Spinal cord (tissue), 10 donors: Measurements from ENCODE around the gene PFKL. TPM values are rescaled to one million over a fixed set of nuclear protein-coding genes. Genes with fewer than 3 reads are reported as not detected.

ENCODE experiments used
- DNase-seq, 6 donors: peaks; one replicate each; pipeline versions ENCODE4 v3.0.0 to v3.0.0-alpha.2; 2013 to 2015; ENCODE audit warnings: low spot score in 6 of 6, low read depth in 4 of 6
- H3K27ac ChIP-seq: one replicate; pipeline ENCODE4 v1.5.1; 2013; ENCODE audit warnings: low read depth, low read length, control low read depth
- H3K27me3 ChIP-seq: one replicate; pipeline ENCODE4 v1.6.1; 2013; ENCODE audit warnings: low read length; ENCODE audit not compliant: control insufficient read depth, insufficient read depth
- H3K36me3 ChIP-seq: one replicate; pipeline ENCODE4 v1.6.1; 2013; ENCODE audit warnings: low read length; ENCODE audit not compliant: control insufficient read depth, insufficient read depth
- H3K4me1 ChIP-seq: one replicate; pipeline ENCODE4 v1.6.1; 2013; ENCODE audit warnings: low read length; ENCODE audit not compliant: control insufficient read depth, insufficient read depth
- H3K4me3 ChIP-seq: one replicate; pipeline ENCODE4 v1.5.1; 2013; ENCODE audit warnings: low read depth, low read length, control low read depth
- H3K9me3 ChIP-seq: one replicate; pipeline ENCODE4 v1.6.1; 2013; ENCODE audit warnings: low read length; ENCODE audit not compliant: control insufficient read depth, insufficient read depth
- WGBS: methylation state at CpG from one replicate; pipeline ENCODE4 v1.1.5; 2013; ENCODE audit warnings: missing lambda C conversion rate; ENCODE audit not compliant: insufficient coverage; 5-methylcytosine and 5-hydroxymethylcytosine counted together
- polyA plus RNA-seq, 2 donors: library from polyadenylated mRNA; unstranded; fragments of 120-200 nt; gene quantifications; one replicate each; pipeline ENCODE4 v1.2.1, GENCODE V29; 2013; ENCODE audit not compliant: insufficient read length in 2 of 2
- total RNA-seq, 2 donors: library from RNA; depleted of rRNA in 1 of 2; stranded (reverse); fragments of 120-200 nt in 1 of 2; fragments of >200 nt in 1 of 2; gene quantifications; one replicate each; pipeline versions ENCODE4 v1.2.3 to v1.2.4, GENCODE V29; 2013 to 2014
- donor health status: healthy.

Gene PFKL
- total and polyA plus RNA-seq, 4 donors = 107 to 172 (median 151) TPM

GRCh38 chr21:44365967-44366585, 66.2 kb downstream of the PFKL start:
- H3K4me1 ChIP-seq = peaks cover 5% of the 10 kb centered on the region
- peaks cover 24% of the 10 kb centered on the region for H3K36me3 ChIP-seq
- no peak for DNase-seq
- no peak overlapping the region for H3K4me3 ChIP-seq
- peaks cover 12% of the 10 kb centered on the region for H3K27me3 ChIP-seq
- peaks cover 2% of the 10 kb centered on the region for H3K9me3 ChIP-seq
- H3K27ac ChIP-seq = no peak overlapping the region
- whole genome bisulfite sequencing = 92% methylated on average over 22 of the region's 22 CpGs

GRCh38 chr21:44366586-44367211, 66.8 kb downstream of the PFKL start:
- WGBS = 91% methylated on average over 28 of the region's 28 CpGs
- DNase-seq = no peak
- Histone ChIP-seq H3K9me3 (peaks cover 2% of the 10 kb centered on the region), H3K27ac (no peak overlapping the region), H3K36me3 (peaks cover 24% of the 10 kb centered on the region), H3K27me3 (peaks cover 12% of the 10 kb centered on the region), H3K4me1 (peaks cover 5% of the 10 kb centered on the region), H3K4me3 (no peak overlapping the region)

- no peak for DNase-seq
- H3K9me3 ChIP-seq = peaks cover under 1% of the 10 kb centered on the region
- H3K4me3 ChIP-seq = no peak overlapping the region
- H3K27me3 ChIP-seq = peaks cover 12% of the 10 kb centered on the region
- 30% methylated on average over 35 of the region's 35 CpGs for WGBS
- no peak overlapping the region for H3K27ac ChIP-seq
- H3K4me1 ChIP-seq = peaks cover 5% of the 10 kb centered on the region
- H3K36me3 ChIP-seq = peaks cover 24% of the 10 kb centered on the region
Measured at GRCh38 chr21:44368711-44369446, 69.0 kb downstream of the PFKL start.

- DNase-seq = no peak
- Histone ChIP-seq H3K27ac (no peak overlapping the region), H3K4me1 (peaks cover 5% of the 10 kb centered on the region), H3K36me3 (peaks cover 16% of the 10 kb centered on the region), H3K27me3 (peaks cover 12% of the 10 kb centered on the region), H3K4me3 (no peak overlapping the region), H3K9me3 (no peaks in the 10 kb centered on the region)
- WGBS = 27% methylated on average over 28 of the region's 29 CpGs
Measured at GRCh38 chr21:44370027-44370735, 70.3 kb downstream of the PFKL start.

GRCh38 chr21:44370786-44371410, 71.0 kb downstream of the PFKL start:
- WGBS = 90% methylated on average over 29 of the region's 37 CpGs
- DNase-seq = no peak
- H3K9me3 ChIP-seq = no peaks in the 10 kb centered on the region
- peaks cover 12% of the 10 kb centered on the region for H3K27me3 ChIP-seq
- H3K27ac ChIP-seq = no peak overlapping the region
- H3K4me3 ChIP-seq = no peak overlapping the region
- H3K4me1 ChIP-seq = peaks cover 5% of the 10 kb centered on the region
- peaks cover 20% of the 10 kb centered on the region for H3K36me3 ChIP-seq

GRCh38 chr21:44371596-44371995, 71.7 kb downstream of the PFKL start:
- 93% methylated on average over 6 of the region's 6 CpGs for WGBS
- no peak overlapping the region for H3K27ac ChIP-seq
- H3K4me3 ChIP-seq = no peak overlapping the region
- H3K4me1 ChIP-seq = peaks cover 5% of the 10 kb centered on the region
- H3K36me3 ChIP-seq = peaks cover 14% of the 10 kb centered on the region
- H3K9me3 ChIP-seq = no peaks in the 10 kb centered on the region
- DNase-seq = no peak
- H3K27me3 ChIP-seq = peaks cover 12% of the 10 kb centered on the region

GRCh38 chr21:44372616-44373015, 72.8 kb downstream of the PFKL start:
- 85% methylated on average over 7 of the region's 8 CpGs for whole genome bisulfite sequencing
- Histone ChIP-seq H3K9me3 (no peaks in the 10 kb centered on the region), H3K36me3 (peaks cover 17% of the 10 kb centered on the region), H3K4me1 (peaks cover 5% of the 10 kb centered on the region), H3K4me3 (no peak overlapping the region), H3K27ac (no peak overlapping the region), H3K27me3 (peaks cover 12% of the 10 kb centered on the region)
- DNase-seq = no peak

- Histone ChIP-seq H3K9me3 (no peaks in the 10 kb centered on the region), H3K36me3 (peaks cover 36% of the 10 kb centered on the region)
- 93% methylated on average over 22 of the region's 24 CpGs for WGBS
Measured at GRCh38 chr21:44374601-44375280, 74.9 kb downstream of the PFKL start.

GRCh38 chr21:44375281-44375651, 75.4 kb downstream of the PFKL start:
- Histone ChIP-seq H3K4me1 (peaks cover 4% of the 10 kb centered on the region), H3K4me3 (no peak overlapping the region), H3K27ac (no peak overlapping the region), H3K36me3 (peaks cover 38% of the 10 kb centered on the region), H3K9me3 (no peaks in the 10 kb centered on the region), H3K27me3 (peaks cover 2% of the 10 kb centered on the region)
- no peak for DNase-seq
- 86% methylated on average over 10 of the region's 10 CpGs for WGBS

More at GRCh38 chr21:44374601-44375280, 74.9 kb downstream of the PFKL start:
- Histone ChIP-seq H3K27ac (no peak overlapping the region), H3K27me3 (peaks cover 7% of the 10 kb centered on the region), H3K4me1 (peaks cover 5% of the 10 kb centered on the region), H3K4me3 (no peak overlapping the region)
- no peak for DNase-seq
